K562 (cell line): ENCODE data around the gene CXCL9. TPM values are rescaled to one million over a fixed set of nuclear protein-coding genes. Genes with fewer than 3 reads are reported as not detected.

Experiments used
- BCL6 ChIP-seq: fragments of 250-450 bp; sonication (Bioruptor Pico); IDR thresholded peaks from 2 replicates; pipeline ENCODE4 v1.4.0; 2020
- CREB3 ChIP-seq: fragments of 450-650 bp; conservative IDR thresholded peaks from 2 replicates; pipeline ENCODE4 v1.6.1; 2016; ENCODE audit warnings: missing genetic modification characterization, low read depth, mild to moderate bottlenecking, missing compliant biosample characterization, moderate library complexity
- GTF2B ChIP-seq: IDR thresholded peaks from 2 replicates; pipeline ENCODE4 v1.6.1; 2011; ENCODE audit not compliant: insufficient read length; ENCODE audit errors: extremely low read depth
- L3MBTL2 ChIP-seq: fragments of 450-650 bp; IDR thresholded peaks from 2 replicates; pipeline ENCODE4 v1.6.1; 2016; ENCODE audit warnings: mild to moderate bottlenecking, moderate library complexity
- LCOR ChIP-seq: sonication (generic); formaldehyde crosslinking; IDR thresholded peaks from 2 replicates; pipeline ENCODE4 v1.8.0; 2022; ENCODE audit warnings: mild to moderate bottlenecking, missing genetic modification reagents
- MEIS2 ChIP-seq: fragments of 450-650 bp; IDR thresholded peaks from 2 replicates; pipeline ENCODE4 v1.6.1; 2014; ENCODE audit warnings: mild to moderate bottlenecking; ENCODE audit not compliant: partially characterized antibody
- RAD51 ChIP-seq: fragments of 450-650 bp; IDR thresholded peaks from 2 replicates; pipeline ENCODE4 v1.7.1; 2016; ENCODE audit warnings: low read depth, mild to moderate bottlenecking, borderline replicate concordance
- RFX5 ChIP-seq: IDR thresholded peaks from 2 replicates; pipeline ENCODE4 v1.6.1; 2011; ENCODE audit warnings: low read depth, mild to moderate bottlenecking, improper control_type of control experiment, low read length
- RREB1 ChIP-seq: fragments of 250-450 bp; sonication (Bioruptor Pico); IDR thresholded peaks from 2 replicates; pipeline ENCODE4 v1.4.0; 2020
- SMAD4 ChIP-seq: fragments of 250-450 bp; sonication (Bioruptor Pico); conservative IDR thresholded peaks from 2 replicates; pipeline ENCODE4 v1.8.0; 2021; ENCODE audit warnings: inconsistent platforms, mild to moderate bottlenecking, moderate library complexity
- TFAM ChIP-seq: fragments of 250-450 bp; sonication (Bioruptor Pico); conservative IDR thresholded peaks from 2 replicates; pipeline ENCODE4 v1.5.0; 2021; ENCODE audit warnings: mild to moderate bottlenecking, moderate library complexity
- THAP12 ChIP-seq: fragments of 250-450 bp; sonication (Bioruptor Pico); IDR thresholded peaks from 2 replicates; pipeline ENCODE4 v1.9.0; 2021; ENCODE audit warnings: mild to moderate bottlenecking, inconsistent platforms
- ZKSCAN8 ChIP-seq: fragments of 200-800 bp; sonication (Bioruptor generic); IDR thresholded peaks from 2 replicates; pipeline ENCODE4 v1.6.1; 2016; ENCODE audit warnings: missing genetic modification characterization, missing compliant biosample characterization
- ZNF395 ChIP-seq: fragments of 200-800 bp; sonication (Bioruptor generic); IDR thresholded peaks from 2 replicates; pipeline ENCODE4 v1.6.1; 2017; ENCODE audit warnings: missing genetic modification characterization, missing compliant biosample characterization
- polyA plus RNA-seq, 8 experiments: library from polyadenylated mRNA; depleted of rRNA in 4 of 8; stranded (reverse) in 5 of 8; unstranded in 3 of 8; fragments of >200 nt; fragmentation: Nextera tagmentation in 2 of 8; fragmentation: Illumina TruSeq in 1 of 8; extraction: Ambion mirVana in 2 of 8; extraction: Trizol in 1 of 8; gene quantifications; 2 replicates each; pipeline versions ENCODE4 v1.2.1 to v1.2.3, GENCODE V29; 2011 to 2014; ENCODE audit warnings: inconsistent platforms in 1 of 8, missing spikeins in 1 of 8
- total RNA-seq, 7 experiments: library from RNA; depleted of rRNA in 6 of 7; stranded (reverse); fragments of >200 nt in 6 of 7; fragmentation: Illumina TruSeq in 2 of 7; extraction: Trizol in 2 of 7; gene quantifications; 2 replicates each; pipeline versions ENCODE4 v1.2.1 to v1.2.3, GENCODE V29; 2011 to 2021; ENCODE audit warnings: low replicate concordance in 1 of 7
- TF ChIP-seq, protein P1 (sequence below): IDR thresholded peaks from 2 replicates; pipeline ENCODE4 v1.6.1; 2012; ENCODE audit warnings: low read depth, low read length, improper control_type of control experiment, borderline replicate concordance

CXCL9 gene
- total and polyA plus RNA-seq, 9 of the 15 experiments (the other 6 are each of a cell fraction or from before 2014, with no cell fraction given) = not detected

DNA sequence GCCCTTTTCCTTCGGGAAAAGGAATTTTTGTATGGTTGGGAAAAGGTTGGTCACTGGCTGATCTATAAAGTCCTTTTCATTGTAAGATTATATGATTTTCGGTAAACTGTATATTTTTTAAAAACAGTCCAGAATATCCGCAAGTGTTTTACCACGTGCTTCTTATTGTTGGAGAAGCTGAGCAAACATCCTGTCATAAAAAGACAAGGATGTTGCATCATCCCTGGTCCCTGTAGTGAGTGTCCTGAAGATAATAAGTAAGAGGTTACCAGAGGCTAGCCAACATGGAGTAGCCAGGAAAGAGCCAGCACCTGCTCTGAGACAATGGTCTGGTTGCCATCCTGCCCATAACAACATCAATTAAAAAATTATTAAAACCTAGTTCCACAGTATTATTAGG is 5.1 kb downstream of the CXCL9 start (continued):
- TF ChIP-seq RREB1 (CRISPR knock-in tag) (0 out of 2 replicates have a peak, but pooled peaks have one; percentile 7), CREB3 (tag) (no peak), GTF2B (no peak), ZNF395 (peak; percentile 71; the same call in 1 of the 2 replicates), LCOR (CRISPR knock-in tag) (no peak), SMAD4 (CRISPR knock-in tag) (peak; percentile 73), TFAM (CRISPR knock-in tag) (no peak), MEIS2 (no peak), L3MBTL2 (peak; percentile 92), RAD51 (no peak), BCL6 (CRISPR knock-in tag) (no peak; the same call in 1 of the 2 replicates), ZKSCAN8 (CRISPR knock-in tag) (peak; percentile 66; the same call in 1 of the 2 replicates), RFX5 (no peak), THAP12 (no peak)
- TF ChIP-seq, protein P1, sequence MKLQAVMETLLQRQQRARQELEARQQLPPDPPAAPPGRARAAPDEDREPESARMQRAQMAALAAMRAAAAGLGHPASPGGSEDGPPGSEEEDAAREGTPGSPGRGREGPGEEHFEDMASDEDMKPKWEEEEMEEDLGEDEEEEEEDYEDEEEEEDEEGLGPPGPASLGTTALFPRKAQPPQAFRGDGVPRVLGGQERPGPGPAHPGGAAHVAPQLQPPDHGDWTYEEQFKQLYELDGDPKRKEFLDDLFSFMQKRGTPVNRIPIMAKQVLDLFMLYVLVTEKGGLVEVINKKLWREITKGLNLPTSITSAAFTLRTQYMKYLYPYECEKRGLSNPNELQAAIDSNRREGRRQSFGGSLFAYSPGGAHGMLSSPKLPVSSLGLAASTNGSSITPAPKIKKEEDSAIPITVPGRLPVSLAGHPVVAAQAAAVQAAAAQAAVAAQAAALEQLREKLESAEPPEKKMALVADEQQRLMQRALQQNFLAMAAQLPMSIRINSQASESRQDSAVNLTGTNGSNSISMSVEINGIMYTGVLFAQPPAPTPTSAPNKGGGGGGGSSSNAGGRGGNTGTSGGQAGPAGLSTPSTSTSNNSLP = no peak
